ENCODE data around the gene SYT12. TPM values are rescaled to one million over a fixed set of nuclear protein-coding genes. Genes with fewer than 3 reads are reported as not detected.

SYT12 gene
- total and polyA plus RNA-seq, 2 of the 4 experiments (the other 2 are of a cell fraction) = 0.54 to 0.74 TPM

DNA sequence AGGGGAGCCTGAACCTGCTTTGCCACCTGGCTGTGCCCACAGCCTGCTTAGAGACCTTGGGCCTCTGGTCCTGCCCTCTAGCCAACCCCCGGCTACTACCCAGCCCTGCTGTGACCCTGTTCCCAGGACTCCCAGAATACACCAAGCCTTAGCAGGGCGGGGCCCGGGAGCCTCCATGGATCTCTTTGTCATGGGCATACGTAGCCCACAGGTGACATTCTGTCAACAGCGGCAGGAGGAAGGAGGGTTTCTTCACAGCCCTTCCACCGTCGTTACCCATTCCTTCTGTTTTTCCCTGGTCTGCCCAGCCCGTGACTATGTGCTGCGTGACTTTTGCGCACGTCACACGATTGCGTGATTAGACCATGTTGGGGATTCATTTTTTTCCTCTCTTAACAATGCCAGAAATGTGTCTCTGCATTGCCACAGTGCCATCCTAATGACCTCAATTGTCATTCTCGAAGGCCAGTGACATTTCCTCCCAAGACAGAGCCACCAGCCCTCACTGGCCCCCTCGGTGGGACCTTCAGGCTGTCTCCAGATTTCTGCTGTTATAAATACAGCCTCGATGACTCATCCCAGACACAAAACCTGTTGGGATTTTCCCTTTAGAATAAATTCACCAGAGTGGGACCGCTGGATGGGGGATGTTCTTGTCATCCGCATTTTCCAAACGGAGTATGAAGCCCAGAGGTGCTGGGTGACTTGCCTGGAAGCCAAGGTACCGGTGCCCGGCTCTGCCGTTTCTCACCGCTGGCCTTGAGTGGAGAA is 9.0 kb downstream of the SYT12 start (continued):
- peak; percentile 49 for TF ChIP-seq RCOR1 (IDR thresholded peaks at IDR 0.05; ENCODE audit: insufficient replicate concordance, low read length)
- TF ChIP-seq BHLHE40 (IDR thresholded peaks at IDR 0.05; ENCODE audit: low read depth, low read length) = peak; percentile 8; the same call in 1 of the 2 replicates

DNA sequence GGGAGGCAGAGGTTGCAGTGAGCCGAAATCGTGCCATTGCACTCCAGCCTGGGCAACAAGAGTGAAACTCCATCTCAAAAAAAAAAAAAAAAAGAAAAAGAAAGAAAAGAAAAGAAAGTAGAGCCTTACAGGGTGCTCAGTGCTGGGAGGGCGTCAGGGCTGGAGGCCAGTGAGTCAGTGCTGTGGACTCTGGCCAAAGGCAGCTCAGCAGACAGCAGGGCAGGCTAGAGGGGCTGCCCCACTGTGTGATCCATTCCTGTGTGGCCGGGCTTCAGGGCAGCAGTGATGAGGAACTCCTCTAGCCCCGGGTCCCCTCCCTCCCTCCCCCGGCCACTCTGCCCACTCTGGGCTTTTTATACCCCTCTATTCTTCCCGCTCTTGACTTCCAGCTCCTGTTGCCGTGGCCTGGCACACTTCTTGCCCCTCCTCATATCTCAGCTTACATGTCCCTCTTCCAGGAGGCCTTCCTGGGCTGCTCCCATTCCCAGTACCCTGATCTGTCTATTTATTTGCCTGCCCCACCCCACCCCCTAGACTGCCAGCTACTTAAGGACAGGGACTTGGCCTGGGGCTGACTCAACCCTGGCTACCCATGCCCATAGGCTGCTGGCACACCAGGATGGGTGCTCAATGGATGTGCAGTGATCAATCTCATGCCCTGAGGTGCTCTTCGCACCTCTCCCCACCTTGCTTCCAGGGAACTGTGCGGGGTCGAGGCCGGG is 10.1 kb downstream of the SYT12 start:
- peak overlapping the region; percentile 17 to 76; a peak in 3 of 4 replicates for H4K8ac ChIP-seq (ENCODE audit: low read depth in 2 of 2, low read length in 2 of 2)
- peak overlapping the region; percentile 97 for H2AK5ac ChIP-seq (ENCODE audit: low read depth, low read length)
- peak overlapping the region; percentile 35; the same call in 1 of the 2 replicates for H4K5ac ChIP-seq (ENCODE audit: low read depth, low read length)
- H3K23ac ChIP-seq (ENCODE audit: low read depth, low read length) = peak overlapping the region; percentile 49
- in situ Hi-C loops (cut with MboI; ENCODE audit: low sequenced_read_pairs) = no loop called here
- peak overlapping the region; percentile 83 for H3K14ac ChIP-seq (replicated peaks; ENCODE audit: low read depth, low read length)
- TF ChIP-seq RAD21 (IDR thresholded peaks at IDR 0.05; ENCODE audit: low read length) (peak; percentile 28), RCOR1 (IDR thresholded peaks at IDR 0.05; ENCODE audit: insufficient replicate concordance, low read length) (no peak), FOS (IDR thresholded peaks at IDR 0.05; ENCODE audit: low read depth, low read length) (peak; percentile 70; the same call in 1 of the 2 replicates), BHLHE40 (IDR thresholded peaks at IDR 0.05; ENCODE audit: low read depth, low read length) (0 out of 2 replicates have a peak, but pooled peaks have one; percentile 12), MXI1 (IDR thresholded peaks at IDR 0.05; ENCODE audit: borderline replicate concordance, low read depth, low read length) (no peak), NFE2L2 (IDR thresholded peaks at IDR 0.05; ENCODE audit: low read depth, low read length) (no peak), SMC3 (IDR thresholded peaks at IDR 0.05; ENCODE audit: low read depth, low read length) (no peak), MAZ (IDR thresholded peaks at IDR 0.05; ENCODE audit: borderline replicate concordance, low read depth, low read length) (peak; percentile 54)
- TF ChIP-seq, protein P1, sequence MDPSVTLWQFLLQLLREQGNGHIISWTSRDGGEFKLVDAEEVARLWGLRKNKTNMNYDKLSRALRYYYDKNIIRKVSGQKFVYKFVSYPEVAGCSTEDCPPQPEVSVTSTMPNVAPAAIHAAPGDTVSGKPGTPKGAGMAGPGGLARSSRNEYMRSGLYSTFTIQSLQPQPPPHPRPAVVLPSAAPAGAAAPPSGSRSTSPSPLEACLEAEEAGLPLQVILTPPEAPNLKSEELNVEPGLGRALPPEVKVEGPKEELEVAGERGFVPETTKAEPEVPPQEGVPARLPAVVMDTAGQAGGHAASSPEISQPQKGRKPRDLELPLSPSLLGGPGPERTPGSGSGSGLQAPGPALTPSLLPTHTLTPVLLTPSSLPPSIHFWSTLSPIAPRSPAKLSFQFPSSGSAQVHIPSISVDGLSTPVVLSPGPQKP (IDR thresholded peaks at IDR 0.05; ENCODE audit: borderline replicate concordance, low read depth, low read length) = no peak
- ChIA-PET CTCF (no interaction called here), POLR2A (ENCODE audit: unreplicated experiment) (no interaction called here)
- H3K9ac ChIP-seq (ENCODE audit: low read depth, low read length) = no peak overlapping the region
- peak overlapping the region; percentile 62 for H3K27ac ChIP-seq (ENCODE audit: insufficient read depth, low read length)
- dilution Hi-C loops (cut with HindIII; ENCODE audit: low sequenced_read_pairs, unreplicated experiment) = no loop called here
- peak overlapping the region; percentile 84 for H2BK120ac ChIP-seq (ENCODE audit: low read depth, low read length)
- peak overlapping the region; percentile 76; the same call in 2 of the 3 replicates for H2BK15ac ChIP-seq (ENCODE audit: low read depth, low read length)
- H3K4me3 ChIP-seq (ENCODE audit: insufficient read depth, low read depth, low read length) = no peak overlapping the region
- H3K4me1 ChIP-seq (ENCODE audit: control insufficient read depth, insufficient read depth, low read length) = peaks cover 16% of the 10 kb centered on the region
- peak overlapping the region; percentile 91 for H2AK9ac ChIP-seq (replicated peaks; ENCODE audit: low read depth, low read length, poor library complexity)
- peak overlapping the region; percentile 19; the same call in 1 of the 2 replicates for H3K18ac ChIP-seq (ENCODE audit: low read depth, low read length)
- peak; percentile 88 for ATAC-seq (ENCODE audit: low read depth)
- BruUV-seq (replicated peaks) = no TSS peak
- H2BK5ac ChIP-seq (ENCODE audit: low read depth, low read length, poor library complexity, severe bottlenecking) = peak overlapping the region; percentile 81
- H3K4me2 ChIP-seq (ENCODE audit: low read depth, low read length) = peak overlapping the region; percentile 71; the same call in 1 of the 2 replicates
- 0 out of 2 replicates have a peak, but pooled peaks cover 2% of the 10 kb centered on the region for H3K27me3 ChIP-seq (ENCODE audit: control insufficient read depth, insufficient read depth, low read length)
- peak overlapping the region; percentile 89 for H2BK20ac ChIP-seq (ENCODE audit: low read depth, low read length)
- peak overlapping the region; percentile 76 for H2AFZ ChIP-seq (replicated peaks; ENCODE audit: low read length, poor library complexity)
- H4K91ac ChIP-seq (ENCODE audit: insufficient read depth, low read depth, low read length) = peak overlapping the region; percentile 79
- intact Hi-C loops (cut with micrococcal nuclease) = loop anchor here (2.0 to 5.0 kb wide), 3 partner anchors 74 to 191 kb away; partner anchors contain the start of genes LRFN4, PC and RCE1
- no peaks in the 10 kb centered on the region for H3K36me3 ChIP-seq (ENCODE audit: control insufficient read depth, insufficient read depth, low read length)
- H3K79me1 ChIP-seq (ENCODE audit: low read depth in 1 of 2, low read length in 2 of 2) = peaks cover 0 to 6% of the 10 kb centered on the region in 2 experiments; a peak in 1 of 4 replicates
- H3K56ac ChIP-seq (ENCODE audit: extremely low read depth, insufficient read depth, low read length) = no peak overlapping the region
- H3K4ac ChIP-seq (ENCODE audit: low read depth, low read length) = peak overlapping the region; percentile 93
- H3K9me1 ChIP-seq (ENCODE audit: insufficient read depth, low read length) = peaks cover 15% of the 10 kb centered on the region
- WGBS, 2 experiments (ENCODE audit: extremely low coverage in 2 of 2, insufficient read length in 1 of 2) = no CpG with 5 or more reads among the region's 12 CpGs
- no peaks in the 10 kb centered on the region for H3K9me3 ChIP-seq (ENCODE audit: control insufficient read depth, insufficient read depth, low read length)
- peaks cover 23% of the 10 kb centered on the region for H4K20me1 ChIP-seq (ENCODE audit: insufficient read depth, low read length)
- peak; percentile 94 for DNase-seq
